K562 (cell line): ENCODE results near the gene SAE1. TPM values are rescaled to one million over a fixed set of nuclear protein-coding genes. Genes with fewer than 3 reads are reported as not detected.

ENCODE experiments used
- BDP1 ChIP-seq: IDR thresholded peaks from 3 replicates; pipeline ENCODE4 v1.6.1; 2011; ENCODE audit not compliant: insufficient read length, insufficient read depth
- CREB3 ChIP-seq: fragments of 450-650 bp; conservative IDR thresholded peaks from 2 replicates; pipeline ENCODE4 v1.6.1; 2016; ENCODE audit warnings: missing genetic modification characterization, low read depth, mild to moderate bottlenecking, missing compliant biosample characterization, moderate library complexity
- MCM3 ChIP-seq: fragments of 450-650 bp; IDR thresholded peaks from 2 replicates; pipeline ENCODE4 v1.6.1; 2016
- MCM7 ChIP-seq, 2 experiments: fragments of 450-650 bp; IDR thresholded peaks; 2 replicates each; pipeline ENCODE4 v1.6.1; 2016 to 2018
- MYNN ChIP-seq, 2 experiments: sonication (generic); formaldehyde crosslinking in 1 of 2; IDR thresholded peaks; 2 replicates each; pipeline versions ENCODE4 v1.5.0 to v1.6.1; 2016 to 2020; ENCODE audit warnings: antibody characterized with exemption in 1 of 2, missing genetic modification reagents in 1 of 2
- PKNOX1 ChIP-seq: fragments of 450-650 bp; IDR thresholded peaks from 2 replicates; pipeline ENCODE4 v1.6.1; 2016
- RERE ChIP-seq: sonication (generic); formaldehyde crosslinking; IDR thresholded peaks from 2 replicates; pipeline ENCODE4 v1.8.0; 2023; ENCODE audit warnings: missing genetic modification reagents, mild to moderate bottlenecking, borderline replicate concordance
- SMARCA4 ChIP-seq: fragments of 450-650 bp; IDR thresholded peaks from 2 replicates; pipeline ENCODE4 v1.6.1; 2016
- TEAD1 ChIP-seq, 2 experiments: fragments of 450-650 bp in 1 of 2; sonication (generic) in 1 of 2; formaldehyde crosslinking; IDR thresholded peaks; 2 replicates each; pipeline versions ENCODE4 v1.4.0 to v1.8.0; 2020 to 2022; ENCODE audit warnings: mild to moderate bottlenecking in 2 of 2, missing genetic modification reagents in 1 of 2
- TRIM28 ChIP-seq: fragments of 450-650 bp; IDR thresholded peaks from 2 replicates; pipeline ENCODE4 v1.6.1; 2017
- USF2 ChIP-seq: sonication (generic); formaldehyde crosslinking; IDR thresholded peaks from 2 replicates; pipeline ENCODE4 v1.5.0; 2020; ENCODE audit warnings: missing genetic modification reagents
- ZMIZ1 ChIP-seq, 2 experiments: fragments of 150-350 bp in 1 of 2; IDR thresholded peaks; 2 replicates each; pipeline ENCODE4 v1.6.1; 2012 to 2016; ENCODE audit warnings: low read depth in 2 of 2, low read length in 2 of 2, mild to moderate bottlenecking in 1 of 2, moderate library complexity in 1 of 2
- ZNF280A ChIP-seq: fragments of 450-650 bp; IDR thresholded peaks from 2 replicates; pipeline ENCODE4 v1.6.1; 2018; ENCODE audit warnings: mild to moderate bottlenecking, low read depth; ENCODE audit not compliant: partially characterized antibody
- ZNF324 ChIP-seq: fragments of 250-450 bp; sonication (Bioruptor Pico); IDR thresholded peaks from 2 replicates; pipeline ENCODE4 v1.4.0; 2020; ENCODE audit warnings: mild to moderate bottlenecking
- polyA plus RNA-seq, 8 experiments: library from polyadenylated mRNA; depleted of rRNA in 4 of 8; stranded (reverse) in 5 of 8; unstranded in 3 of 8; fragments of >200 nt; fragmentation: Nextera tagmentation in 2 of 8; fragmentation: Illumina TruSeq in 1 of 8; extraction: Ambion mirVana in 2 of 8; extraction: Trizol in 1 of 8; gene quantifications; 2 replicates each; pipeline versions ENCODE4 v1.2.1 to v1.2.3, GENCODE V29; 2011 to 2014; ENCODE audit warnings: inconsistent platforms in 1 of 8, missing spikeins in 1 of 8
- total RNA-seq, 7 experiments: library from RNA; depleted of rRNA in 6 of 7; stranded (reverse); fragments of >200 nt in 6 of 7; fragmentation: Illumina TruSeq in 2 of 7; extraction: Trizol in 2 of 7; gene quantifications; 2 replicates each; pipeline versions ENCODE4 v1.2.1 to v1.2.3, GENCODE V29; 2011 to 2021; ENCODE audit warnings: low replicate concordance in 1 of 7

SAE1 gene
- total and polyA plus RNA-seq, 9 of the 15 experiments (the other 6 are each of a cell fraction or from before 2014, with no cell fraction given), result 82.8 to 299 (median 217) TPM

- TF ChIP-seq BDP1, result no peak
- TF ChIP-seq TEAD1 (CRISPR knock-in tag; IDR thresholded peaks at IDR 0.05), result no peak
- TF ChIP-seq CREB3 (tag), result no peak
- TF ChIP-seq ZNF324 (CRISPR knock-in tag), result no peak
- no peak for TF ChIP-seq ZNF280A
- TF ChIP-seq USF2 (CRISPR knock-in tag), result no peak
- no peak for TF ChIP-seq RERE (CRISPR knock-in tag)
- TF ChIP-seq MCM7 (IDR thresholded peaks at IDR 0.05), result no peak
- no peak for TF ChIP-seq ZMIZ1 (IDR thresholded peaks at IDR 0.05; ENCODE audit: low read depth in 2 of 2, low read length in 2 of 2)
- TF ChIP-seq TRIM28, result no peak
- TF ChIP-seq MYNN (IDR thresholded peaks at IDR 0.05), result no peak
- no peak for TF ChIP-seq MYNN (CRISPR knock-in tag; IDR thresholded peaks at IDR 0.05)
- TF ChIP-seq PKNOX1, result no peak
- TF ChIP-seq SMARCA4, result peak; percentile 9; the same call in 1 of the 2 replicates
- no peak for TF ChIP-seq MCM3
These were observed 31.0 kb upstream of the SAE1 start (continued) for GRCh38 chr19:47099576-47100050.
